B cell (primary cell): Measurements from ENCODE around the gene DDX28. TPM values are rescaled to one million over a fixed set of nuclear protein-coding genes. Genes with fewer than 3 reads are reported as not detected.

Experiments
- ATAC-seq: fragments of 200-7000 bp; cut with Tn5 transposase; one replicate; pipeline ENCODE4 v1.10.0; 2021; ENCODE audit warnings: low read depth, mild to moderate bottlenecking, moderate number of reproducible peaks, moderate library complexity
- CTCF ChIA-PET: fragments of 350-600 bp; sonication (Branson Sonifier 250); formaldehyde crosslinking; loops from one replicate; lab custom pipeline; 2021; ENCODE audit warnings: antibody characterized with exemption, inconsistent platforms; lab: Charles Lee
- POLR2A ChIA-PET: fragments of 350-600 bp; sonication (Branson Sonifier 250); formaldehyde crosslinking; loops from one replicate; lab custom pipeline; 2021; ENCODE audit warnings: antibody characterized with exemption; lab: Charles Lee
- DNase-seq: peaks from one replicate; pipeline ENCODE4 v3.0.0; 2013
- H2AFZ ChIP-seq: 2 replicates; pipeline ENCODE4 v1.6.1; 2012; ENCODE audit warnings: mild to moderate bottlenecking, low read depth, low read length; ENCODE audit not compliant: insufficient read depth, poor library complexity, severe bottlenecking
- H3K27ac ChIP-seq, 2 donors: 1 replicate in 1 of 2; 2 replicates in 1 of 2; pipeline ENCODE4 v1.5.1; 2012 to 2013; ENCODE audit warnings: low read length in 2 of 2, mild to moderate bottlenecking in 2 of 2, moderate library complexity in 1 of 2
- H3K27me3 ChIP-seq, 4 experiments: fragments of 200-600 bp in 1 of 4; sonication (generic) in 1 of 4; replicated peaks in 1 of 4; 1 replicate in 2 of 4; 2 replicates in 2 of 4; pipeline versions ENCODE4 v1.6.1 to v1.7.0; 2013 to 2016; ENCODE audit warnings: low read length in 3 of 4, mild to moderate bottlenecking in 2 of 4, mixed read lengths in 1 of 4, moderate library complexity in 1 of 4; ENCODE audit not compliant: insufficient read depth in 4 of 4, control insufficient read depth in 3 of 4; ENCODE audit errors: control extremely low read depth in 1 of 4
- H3K36me3 ChIP-seq, 2 experiments: replicated peaks in 1 of 2; 1 replicate in 1 of 2; 2 replicates in 1 of 2; pipeline versions ENCODE4 v1.6.1 to v1.7.1; 2013; ENCODE audit warnings: low read length in 1 of 2; ENCODE audit not compliant: insufficient read depth in 2 of 2, control insufficient read depth in 1 of 2; ENCODE audit errors: control extremely low read depth in 1 of 2, extremely low read depth in 1 of 2
- H3K4me1 ChIP-seq, 2 donors: fragments of 200-600 bp in 1 of 2; sonication (generic) in 1 of 2; 1 replicate in 1 of 2; 2 replicates in 1 of 2; pipeline versions ENCODE4 v1.5.1 to v1.6.1; 2013 to 2017; ENCODE audit warnings: low read length in 2 of 2; ENCODE audit not compliant: control insufficient read depth in 2 of 2, insufficient read depth in 2 of 2
- H3K4me2 ChIP-seq: replicated peaks from 2 replicates; pipeline ENCODE3; 2012; ENCODE audit warnings: mild to moderate bottlenecking, low read depth, low read length; ENCODE audit not compliant: poor library complexity, severe bottlenecking
- H3K4me3 ChIP-seq, 5 experiments: fragments of 200-600 bp in 1 of 5; sonication (generic) in 1 of 5; 1 replicate in 3 of 5; 2 replicates in 2 of 5; pipeline versions ENCODE4 v1.5.1 to v1.7.0; 2011 to 2016; ENCODE audit warnings: low read length in 4 of 5, mild to moderate bottlenecking in 4 of 5, low read depth in 2 of 5, control low read depth in 1 of 5, moderate library complexity in 1 of 5; ENCODE audit not compliant: insufficient read depth in 1 of 5; ENCODE audit errors: control extremely low read depth in 1 of 5, extremely low read depth in 1 of 5
- H3K79me2 ChIP-seq: fragments of 200-600 bp; sonication (generic); one replicate; pipeline ENCODE4 v1.6.0; 2016; ENCODE audit warnings: low read length; ENCODE audit not compliant: control insufficient read depth, insufficient read depth
- H3K9ac ChIP-seq: fragments of 200-600 bp; sonication (generic); 2 replicates; pipeline ENCODE4 v1.6.1; 2017; ENCODE audit warnings: mild to moderate bottlenecking, low read length, moderate library complexity
- H3K9me3 ChIP-seq, 3 donors: one replicate each; pipeline versions ENCODE4 v1.6.1 to v1.7.1; 2013; ENCODE audit warnings: low read length in 2 of 3; ENCODE audit not compliant: control insufficient read depth in 2 of 3, insufficient read depth in 1 of 3; ENCODE audit errors: control extremely low read depth in 1 of 3
- H4K20me1 ChIP-seq: 2 replicates; pipeline ENCODE4 v1.6.0; 2012; ENCODE audit warnings: mild to moderate bottlenecking, low read length; ENCODE audit not compliant: insufficient read depth, control insufficient read depth, poor library complexity, severe bottlenecking
- H3K27ac Mint-ChIP-seq: one replicate; pipeline ENCODE4 v1.8.0; 2021; ENCODE audit warnings: mixed read lengths
- H3K27me3 Mint-ChIP-seq: one replicate; pipeline ENCODE4 v1.8.0; 2021; ENCODE audit warnings: mixed read lengths
- H3K4me1 Mint-ChIP-seq: one replicate; pipeline ENCODE4 v1.8.0; 2021; ENCODE audit warnings: mixed read lengths
- H3K4me3 Mint-ChIP-seq: one replicate; pipeline ENCODE4 v1.8.0; 2021; ENCODE audit warnings: mixed read lengths
- H3K9me3 Mint-ChIP-seq: one replicate; pipeline ENCODE4 v1.8.0; 2022; ENCODE audit warnings: mixed read lengths; ENCODE audit not compliant: insufficient read depth
- CTCF ChIP-seq: fragments of 200-600 bp; IDR thresholded peaks from one replicate; pipeline ENCODE4 v1.8.0; 2022; ENCODE audit warnings: antibody characterized with exemption, mild to moderate bottlenecking
- EZH2 ChIP-seq: IDR thresholded peaks from 2 replicates; pipeline ENCODE4 v1.6.1; 2012; ENCODE audit warnings: borderline replicate concordance, low read depth, mild to moderate bottlenecking, moderate library complexity, low read length; ENCODE audit not compliant: insufficient read depth, poor library complexity, severe bottlenecking
- WGBS: methylation state at CpG from one replicate; pipeline ENCODE4 v1.1.5; 2013; ENCODE audit warnings: missing lambda C conversion rate; ENCODE audit not compliant: insufficient coverage; 5-methylcytosine and 5-hydroxymethylcytosine counted together
- intact Hi-C: fragments of 100-400 bp; cut with micrococcal nuclease; formaldehyde crosslinking; loops from one replicate; pipeline ENCODE4 v1.10.0; 2022
- polyA plus RNA-seq: library from polyadenylated mRNA; depleted of rRNA; stranded (reverse); fragments of >200 nt; gene quantifications from 2 replicates; pipeline ENCODE4 v1.2.3, GENCODE V29; 2012
- total RNA-seq, 2 donors: library from RNA; stranded (reverse); fragments of 120-200 nt in 1 of 2; gene quantifications; 1 replicate in 1 of 2; 2 replicates in 1 of 2; pipeline versions ENCODE4 v1.2.3 to v1.2.4, GENCODE V29; 2013 to 2022

The DDX28 gene
- total and polyA plus RNA-seq, 2 donors (not counting 1 experiment from before 2014, with no cell fraction given), result 8.0 to 20.2 TPM

- Mint-ChIP-seq H3K9me3 (no peaks in the 10 kb centered on the region), H3K27me3 (no peaks in the 10 kb centered on the region), H3K27ac (peak overlapping the region; percentile 32), H3K4me1 (peaks cover 27% of the 10 kb centered on the region), H3K4me3 (peak overlapping the region; percentile 96)
- Histone ChIP-seq H3K27ac (no peak overlapping the region), H3K9ac (no peak overlapping the region), H4K20me1 (peaks cover 18% of the 10 kb centered on the region), H3K27me3 (no peaks in the 10 kb centered on the region), H3K36me3 (peaks cover 0 to 14% of the 10 kb centered on the region in 2 experiments), H2AFZ (no peak overlapping the region), H3K4me1 (peaks cover 23 to 26% of the 10 kb centered on the region in 2 donors), H3K79me2 (peaks cover 48% of the 10 kb centered on the region), H3K4me2 (peak overlapping the region; percentile 79), H3K4me3 (no peak overlapping the region), H3K9me3 (no peaks in the 10 kb centered on the region)
- ChIA-PET CTCF (interaction anchor here (1.0 to 3.1 kb wide), 7 partner anchors 10 to 205 kb away, joined by 3 to 24 read pairs (median 6); partner anchors contain the start of gene DPEP2), POLR2A (interaction anchor here (1.5 to 3.1 kb wide), 5 partner anchors 16 to 26 kb away, joined by 7 to 37 read pairs (median 22); partner anchors contain the start of gene DPEP2)
- TF ChIP-seq CTCF (no peak), EZH2 (no peak)
- ATAC-seq (no peak), DNase-seq (no peak)
- intact Hi-C loops, result no loop called here
- 95% methylated on average over 8 of the region's 10 CpGs for WGBS
These were observed 1.5 kb downstream of the DDX28 start for GRCh38 chr16:68021490-68021889.

- ATAC-seq, result no peak
- H3K4me2 ChIP-seq, result no peak overlapping the region
- H4K20me1 ChIP-seq, result peaks cover 18% of the 10 kb centered on the region
- H3K27me3 ChIP-seq, result no peaks in the 10 kb centered on the region
- intact Hi-C loops, result no loop called here
- H3K27ac ChIP-seq, result no peak overlapping the region
- H3K36me3 ChIP-seq, result peaks cover 0 to 14% of the 10 kb centered on the region in 2 experiments
- Mint-ChIP-seq H3K9me3 (no peaks in the 10 kb centered on the region), H3K27me3 (no peaks in the 10 kb centered on the region), H3K4me3 (no peak overlapping the region), H3K27ac (no peak overlapping the region), H3K4me1 (peaks cover 24% of the 10 kb centered on the region)
- H3K4me3 ChIP-seq, result no peak overlapping the region
- ChIA-PET POLR2A (interaction anchor here (0.7 kb wide), 1 partner anchor 14 kb away, joined by 3 read pairs; no protein-coding TSS in a partner anchor), CTCF (interaction anchor here (1.0 to 1.1 kb wide), 2 partner anchors 14 to 23 kb away, joined by 3 read pairs; no protein-coding TSS in a partner anchor)
- no peak overlapping the region for H3K9ac ChIP-seq
- H3K79me2 ChIP-seq, result peaks cover 33% of the 10 kb centered on the region
- H3K9me3 ChIP-seq, result no peaks in the 10 kb centered on the region
- TF ChIP-seq EZH2 (no peak), CTCF (no peak)
- H2AFZ ChIP-seq, result no peak overlapping the region
- H3K4me1 ChIP-seq, result peaks cover 21 to 25% of the 10 kb centered on the region in 2 donors
- WGBS, result 90% methylated on average over 2 of the region's 8 CpGs
- no peak for DNase-seq
These were observed 3.8 kb downstream of the DDX28 start for GRCh38 chr16:68019167-68019680.
